ENCODE measurements around the gene TESK2.
A peak's percentile ranks its signal among the peaks of the same experiment; 100 is the strongest.

The TESK2 gene

GRCh38 chr1:45332346-45332720, 158.6 kb downstream of the TESK2 start:
- no peak for DNase-seq

GRCh38 chr1:45331436-45332345, 159.3 kb downstream of the TESK2 start:
- no peak for DNase-seq

GRCh38 chr1:45329445-45329844, 161.5 kb downstream of the TESK2 start:
- no peak for DNase-seq

- no peak for DNase-seq
These were observed 162.3 kb downstream of the TESK2 start for GRCh38 chr1:45328680-45329079.

- no peak for DNase-seq
These were observed 163.1 kb downstream of the TESK2 start for GRCh38 chr1:45327644-45328515.

GRCh38 chr1:45326627-45327623, 164.0 kb downstream of the TESK2 start, which contains the start of gene HPDL:
TSS of gene HPDL (plus strand) at chr1:45326895. CDS start at chr1:45327149, 254 bp downstream.
- peak; percentile 75 for DNase-seq

GRCh38 chr1:45325851-45326506, 165.0 kb downstream of the TESK2 start:
- DNase-seq, result no peak

GRCh38 chr1:45322486-45323040, 168.4 kb downstream of the TESK2 start:
- no peak for DNase-seq

GRCh38 chr1:45321444-45321843, 169.5 kb downstream of the TESK2 start:
- no peak for DNase-seq

GRCh38 chr1:45319761-45320160, 171.2 kb downstream of the TESK2 start:
- no peak for DNase-seq

- DNase-seq, result no peak
These were observed 173.8 kb downstream of the TESK2 start for GRCh38 chr1:45317166-45317565.

GRCh38 chr1:45314266-45314665, 176.7 kb downstream of the TESK2 start:
- DNase-seq, result no peak

- no peak for DNase-seq
These were observed 184.1 kb downstream of the TESK2 start for GRCh38 chr1:45306905-45307304.

GRCh38 chr1:45306319-45306718, 184.6 kb downstream of the TESK2 start:
- no peak for DNase-seq

GRCh38 chr1:45305231-45305630, 185.7 kb downstream of the TESK2 start:
- no peak for DNase-seq

- DNase-seq, result no peak
These were observed 186.5 kb downstream of the TESK2 start for GRCh38 chr1:45304311-45305081.

GRCh38 chr1:45303520-45304310, 187.2 kb downstream of the TESK2 start:
- peak; percentile 99 for DNase-seq

- DNase-seq, result no peak
These were observed 188.3 kb downstream of the TESK2 start for GRCh38 chr1:45302505-45303150.

- no peak for DNase-seq
These were observed 190.3 kb downstream of the TESK2 start for GRCh38 chr1:45300669-45300997.

Measured in activated CD8-positive, alpha-beta memory T cell treated with anti-CD3 and anti-CD28 coated beads, Interleukin-2, amount 50 U/mL, for 4 hours (primary cell).